ENCODE results near the gene CREB5.

- no peak for TF ChIP-seq RARB (CRISPR knock-in tag; IDR thresholded peaks at IDR 0.05)
- TF ChIP-seq ZFP30 (CRISPR knock-in tag; IDR thresholded peaks at IDR 0.05) = no peak
Observed at GRCh38 chr7:28848906-28849305, 436.6 kb downstream of the CREB5 start.

All from SK-N-SH treated with all-trans-retinoic acid at 6 μM for 48 hours (cell line).